ENCODE data around the gene HMMR.
"Not testable (repeated sequence)": the region's sequence is repeated elsewhere in the genome, so short reads cannot be mapped to it uniquely, and the experiment has no call there.

The HMMR gene

GRCh38 chr5:163506095-163506457 is 45.6 kb downstream of the HMMR start:
- no peak for DNase-seq (ENCODE audit: low read depth in 2 of 2, low spot score in 1 of 2)

- DNase-seq (ENCODE audit: low read depth in 2 of 2, low spot score in 1 of 2), result no peak
Observed at GRCh38 chr5:163506726-163507125, 46.3 kb downstream of the HMMR start.

GRCh38 chr5:163508753-163509152 is 48.3 kb downstream of the HMMR start:
- no peak for DNase-seq (ENCODE audit: low read depth in 2 of 2, low spot score in 1 of 2)

GRCh38 chr5:163509291-163509951 is 49.0 kb downstream of the HMMR start:
- no peak for DNase-seq (ENCODE audit: low read depth in 2 of 2, low spot score in 1 of 2)

DNA sequence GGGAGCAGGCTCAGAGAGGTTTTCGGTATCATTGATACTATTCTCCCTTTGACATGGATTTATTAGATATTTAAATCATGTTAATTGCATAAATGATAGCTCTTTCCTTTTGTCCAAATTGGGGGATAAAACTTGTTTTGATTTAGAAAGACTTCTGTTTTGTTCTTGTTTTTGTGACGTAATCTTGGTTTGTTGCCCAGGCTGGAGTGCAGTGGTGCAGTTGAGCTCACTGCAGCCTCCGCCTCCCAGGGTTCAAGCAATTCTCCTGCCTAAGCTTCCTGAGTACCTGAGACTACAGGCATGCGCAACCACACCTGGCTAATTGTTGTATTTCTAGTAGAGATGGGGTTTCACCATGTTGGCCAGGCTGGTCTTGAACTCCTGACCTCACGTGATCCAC is 52.1 kb downstream of the HMMR start:
- DNase-seq (ENCODE audit: low read depth in 2 of 2, low spot score in 1 of 2), result no peak

GRCh38 chr5:163525096-163525495 is 64.7 kb downstream of the HMMR start:
- no peak for DNase-seq (ENCODE audit: low read depth in 2 of 2, low spot score in 1 of 2)

DNA sequence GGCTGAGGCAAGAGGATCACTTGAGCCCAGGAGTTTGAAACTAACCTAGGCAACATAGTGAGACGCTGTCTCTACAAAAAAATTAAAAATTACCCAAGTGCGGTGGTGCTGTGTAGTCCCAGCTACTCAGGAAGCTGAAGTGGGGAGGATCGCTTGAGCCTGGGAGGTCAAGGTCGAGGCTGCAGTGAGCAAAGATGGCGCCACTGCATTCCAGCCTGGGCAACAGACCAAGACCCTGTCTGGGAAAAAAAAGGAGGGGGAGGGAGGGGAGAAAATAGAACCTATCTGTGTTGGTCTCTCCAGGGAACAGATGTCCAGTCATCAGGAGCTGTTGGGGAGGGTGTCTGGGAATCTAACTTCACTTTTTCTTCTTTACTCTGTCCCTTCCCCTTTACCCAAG is 69.3 kb downstream of the HMMR start:
- no peak for DNase-seq (ENCODE audit: low read depth in 2 of 2, low spot score in 1 of 2)

DNA sequence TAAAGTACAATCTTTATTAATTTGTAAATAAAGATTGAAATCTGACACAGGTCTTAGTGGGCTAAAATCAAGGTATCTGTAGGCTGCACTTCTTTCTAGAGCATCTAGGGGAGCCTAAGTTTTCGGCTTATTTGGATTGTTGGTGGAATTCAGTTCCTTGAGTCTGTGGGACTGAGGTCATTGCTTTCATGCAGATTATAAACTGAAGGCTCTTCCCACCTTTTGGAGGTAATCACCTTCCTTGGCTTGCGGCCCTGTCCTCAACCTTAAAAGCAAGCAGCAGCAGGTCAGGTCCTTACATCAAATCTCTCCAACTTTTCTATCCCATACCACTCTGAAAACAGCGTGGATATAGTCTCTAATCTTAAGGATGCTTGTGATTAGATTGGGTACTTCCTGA is 70.8 kb downstream of the HMMR start:
- DNase-seq (ENCODE audit: low read depth in 2 of 2, low spot score in 1 of 2), result no peak

DNA sequence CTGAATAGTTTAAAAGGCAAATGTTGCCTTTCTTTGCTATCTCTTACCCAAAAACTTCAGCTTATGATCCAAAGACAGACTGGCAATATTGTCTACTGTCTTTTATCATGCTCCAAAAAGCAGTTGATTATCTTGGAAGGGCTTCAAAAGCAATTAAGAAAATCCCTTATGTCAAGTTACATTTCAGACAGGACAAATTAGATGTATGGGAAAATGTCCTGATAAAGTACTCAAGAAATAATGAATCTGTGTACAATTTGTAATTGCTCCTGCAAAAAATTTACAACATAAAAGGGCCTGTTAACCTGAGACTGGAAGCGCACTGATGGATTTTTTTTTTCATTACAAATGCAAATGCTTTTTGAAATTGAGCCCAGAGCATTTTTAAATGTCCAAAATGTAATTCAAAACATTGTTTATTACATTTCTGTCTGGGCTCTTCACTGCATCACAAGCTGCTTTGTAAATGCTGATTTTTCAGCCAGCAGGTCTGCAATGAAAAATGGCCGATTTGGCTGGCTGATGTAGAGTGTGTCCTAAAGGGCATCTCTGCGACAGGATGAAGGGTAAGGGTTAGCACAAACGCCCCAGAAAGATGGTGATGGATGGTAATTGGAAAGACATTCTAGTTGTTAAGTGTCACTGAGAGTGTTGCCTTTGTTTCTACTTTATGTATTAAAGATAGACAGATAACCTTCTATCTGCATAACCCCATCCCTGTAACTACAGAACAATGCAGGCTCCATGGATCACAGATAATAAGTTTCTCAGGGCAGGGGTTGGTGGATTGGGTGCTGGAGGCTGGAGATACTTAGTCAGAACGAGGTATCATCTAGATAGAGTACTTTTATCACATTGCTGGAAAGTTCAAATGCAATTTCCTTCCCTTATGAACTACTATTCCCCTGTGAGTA is 72.0 kb downstream of the HMMR start:
- DNase-seq (ENCODE audit: low read depth in 2 of 2, low spot score in 1 of 2), result no peak

GRCh38 chr5:163533223-163533622 is 72.8 kb downstream of the HMMR start:
- DNase-seq (ENCODE audit: low read depth in 2 of 2, low spot score in 1 of 2), result no peak

GRCh38 chr5:163534492-163535094 is 74.2 kb downstream of the HMMR start:
- no peak for DNase-seq (ENCODE audit: low read depth in 2 of 2, low spot score in 1 of 2)

DNA sequence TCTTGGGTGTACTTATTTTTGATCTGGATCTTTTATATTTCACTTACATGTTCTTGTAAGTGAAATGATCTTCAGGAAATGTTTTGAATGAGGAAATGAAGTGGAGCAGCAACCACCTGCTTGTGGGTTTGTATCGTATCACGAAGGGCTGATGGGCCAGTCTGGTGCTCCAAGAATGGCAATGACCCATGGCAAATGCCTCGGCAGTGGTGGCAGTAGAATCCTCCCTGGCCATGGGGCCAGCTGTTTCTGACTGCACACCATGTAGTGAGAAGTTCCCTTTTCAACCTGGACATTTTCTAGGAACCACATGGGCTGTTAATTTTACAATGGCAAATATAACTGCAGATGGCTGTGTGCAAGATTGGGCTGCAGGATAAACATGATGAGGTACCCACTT is 74.9 kb downstream of the HMMR start:
- no peak for DNase-seq (ENCODE audit: low read depth in 2 of 2, low spot score in 1 of 2)

DNA sequence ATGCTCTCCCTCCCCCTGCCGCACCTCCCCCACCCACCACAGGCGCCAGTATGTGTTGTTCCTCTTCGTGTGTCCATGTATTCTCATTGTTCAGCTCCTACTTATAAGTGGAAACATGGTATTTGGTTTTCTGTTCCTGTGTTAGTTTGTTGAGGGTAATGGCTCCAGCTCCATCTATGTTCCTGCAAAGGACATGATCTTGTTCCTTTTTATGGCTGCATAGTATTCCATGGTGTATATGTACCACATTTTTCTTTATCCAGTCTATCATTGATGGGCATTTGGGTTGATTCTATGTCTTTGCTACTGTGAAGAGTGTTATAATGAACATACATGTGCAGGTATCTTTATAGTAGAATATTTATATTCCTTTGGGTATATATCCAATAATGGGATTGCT is 76.0 kb downstream of the HMMR start:
- DNase-seq (ENCODE audit: low read depth in 2 of 2, low spot score in 1 of 2), result not testable (repeated sequence)

DNA sequence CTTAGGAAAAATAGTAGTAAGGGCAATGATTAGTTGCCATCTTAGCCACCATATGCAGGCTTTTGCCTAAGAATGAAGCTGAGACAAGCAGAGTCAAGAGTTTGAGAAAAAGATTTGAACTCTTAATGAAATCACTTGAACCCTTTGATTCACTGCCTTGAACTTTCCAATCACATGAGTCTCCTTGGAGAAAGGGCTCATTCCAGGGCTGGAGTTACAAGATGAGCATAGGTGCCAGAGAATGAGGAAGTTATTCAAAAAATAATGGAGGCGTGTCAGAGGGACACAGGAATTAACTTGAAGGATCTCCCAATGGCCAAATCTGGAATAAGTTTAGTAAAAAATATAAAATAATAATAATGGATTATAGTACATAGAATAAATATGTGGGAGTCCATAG is 80.3 kb downstream of the HMMR start:
- DNase-seq (ENCODE audit: low read depth in 2 of 2, low spot score in 1 of 2), result no peak
